Neural progenitor cell (in vitro differentiated cells): ENCODE measurements around the gene REP15. TPM values are rescaled to one million over a fixed set of nuclear protein-coding genes. Genes with fewer than 3 reads are reported as not detected.

Source experiments
- DNase-seq: peaks from one replicate; pipeline ENCODE4 v3.0.0-alpha.2; 2016; ENCODE audit warnings: low spot score
- H2AFZ ChIP-seq: fragments of 200-600 bp; sonication (generic); replicated peaks from 2 replicates; pipeline ENCODE4 v1.6.1; 2016; ENCODE audit warnings: antibody characterized with exemption
- H3F3A ChIP-seq: fragments of 200-600 bp; sonication (generic); 2 replicates; pipeline ENCODE4 v1.6.1; 2016; ENCODE audit warnings: antibody characterized with exemption, low read depth
- H3K27ac ChIP-seq: fragments of 200-600 bp; sonication (generic); 2 replicates; pipeline ENCODE4 v1.5.1; 2016; ENCODE audit warnings: mild to moderate bottlenecking
- H3K27me3 ChIP-seq: fragments of 200-600 bp; sonication (generic); 2 replicates; pipeline ENCODE4 v1.6.1; 2016; ENCODE audit warnings: mild to moderate bottlenecking, moderate library complexity
- H3K36me3 ChIP-seq: fragments of 200-600 bp; sonication (generic); 2 replicates; pipeline ENCODE4 v1.5.1; 2016
- H3K4me1 ChIP-seq: fragments of 200-600 bp; sonication (generic); 2 replicates; pipeline ENCODE4 v1.6.1; 2016; ENCODE audit warnings: mixed run types
- H3K4me2 ChIP-seq: fragments of 200-600 bp; sonication (generic); 2 replicates; pipeline ENCODE4 v1.6.1; 2016
- H3K4me3 ChIP-seq: fragments of 200-600 bp; sonication (generic); 2 replicates; pipeline ENCODE4 v1.5.1; 2016
- H3K79me2 ChIP-seq: fragments of 200-600 bp; sonication (generic); 2 replicates; pipeline ENCODE4 v1.6.1; 2016; ENCODE audit warnings: low read depth
- H3K9ac ChIP-seq: fragments of 200-600 bp; sonication (generic); 2 replicates; pipeline ENCODE4 v1.6.1; 2016
- H3K9me3 ChIP-seq: fragments of 200-600 bp; sonication (generic); 2 replicates; pipeline ENCODE4 v1.5.1; 2016; ENCODE audit warnings: low read depth
- H4K20me1 ChIP-seq: fragments of 200-600 bp; sonication (generic); 2 replicates; pipeline ENCODE4 v1.6.1; 2016; ENCODE audit warnings: low read depth
- H3K27ac Mint-ChIP-seq: 3 replicates; pipeline ENCODE4 v1.8.0; 2021; ENCODE audit warnings: mixed read lengths
- H3K27me3 Mint-ChIP-seq: 2 replicates; pipeline ENCODE4 v1.8.0; 2022; ENCODE audit warnings: low read depth, mild to moderate bottlenecking, inconsistent platforms, moderate library complexity, mixed read lengths; ENCODE audit not compliant: insufficient read depth
- H3K36me3 Mint-ChIP-seq: 3 replicates; pipeline ENCODE4 v1.8.0; 2021; ENCODE audit warnings: mixed read lengths
- H3K4me1 Mint-ChIP-seq: 3 replicates; pipeline ENCODE4 v1.8.0; 2021; ENCODE audit warnings: mixed read lengths
- H3K4me3 Mint-ChIP-seq: 3 replicates; pipeline ENCODE4 v1.8.0; 2021; ENCODE audit warnings: mild to moderate bottlenecking, moderate library complexity, mixed read lengths
- H3K9me3 Mint-ChIP-seq: 3 replicates; pipeline ENCODE4 v1.8.0; 2020; ENCODE audit warnings: mixed read lengths
- EZH2 ChIP-seq: fragments of 200-600 bp; sonication (generic); IDR thresholded peaks from 2 replicates; pipeline ENCODE4 v1.6.1; 2017; ENCODE audit warnings: antibody characterized with exemption, mild to moderate bottlenecking, moderate library complexity
- EZH2phosphoT487 ChIP-seq: fragments of 200-600 bp; sonication (generic); IDR thresholded peaks from 2 replicates; pipeline ENCODE4 v1.6.1; 2017; ENCODE audit warnings: antibody characterized with exemption
- total RNA-seq: library from RNA; depleted of rRNA; stranded (reverse); fragments of >200 nt; gene quantifications from 2 replicates; pipeline ENCODE4 v1.2.3, GENCODE V29; 2015; ENCODE audit warnings: low replicate concordance
- TF ChIP-seq, protein P1 (sequence below): fragments of 200-600 bp; sonication (generic); IDR thresholded peaks from 2 replicates; pipeline ENCODE4 v1.5.1; 2017; ENCODE audit warnings: antibody characterized with exemption, mild to moderate bottlenecking

The REP15 gene
- total RNA-seq, 1 donor from 2014 or later: 0.45 TPM

DNA sequence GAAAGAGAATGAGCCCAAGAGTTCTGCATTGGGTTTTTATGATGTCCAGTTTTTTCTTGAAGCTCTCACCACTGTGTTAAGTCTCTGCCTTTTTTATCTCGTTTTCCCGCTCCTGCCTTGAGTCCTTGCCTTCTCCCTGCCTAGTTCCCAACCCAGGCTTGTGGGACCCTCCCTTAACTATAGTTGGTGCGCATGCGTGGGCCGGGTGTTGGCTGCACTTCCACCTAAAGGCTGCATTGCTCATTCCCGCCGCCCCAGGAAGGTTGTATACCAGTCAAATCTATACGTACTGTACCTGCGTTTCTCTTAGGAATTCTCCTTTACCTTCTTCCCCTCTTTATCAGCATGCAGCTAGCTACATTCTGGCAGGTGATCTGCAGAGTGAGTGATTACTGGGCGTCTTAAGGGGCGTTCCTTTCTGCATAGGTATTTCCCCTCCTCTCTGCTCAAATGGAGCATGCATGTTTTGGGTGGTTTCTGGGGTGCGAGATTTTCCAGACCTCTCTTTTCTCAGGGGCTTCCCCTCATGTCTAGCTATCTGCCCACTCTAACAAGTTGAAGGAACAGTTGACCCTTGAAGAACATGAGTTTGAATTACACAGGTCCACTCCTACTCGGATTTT lies 6.6 kb upstream of the REP15 start:
- no peak overlapping the region for H3K27ac Mint-ChIP-seq
- H3K4me1 Mint-ChIP-seq: no peaks in the 10 kb centered on the region
- Histone ChIP-seq H3K27ac (no peak overlapping the region), H3K4me1 (no peaks in the 10 kb centered on the region), H3K4me2 (no peak overlapping the region), H3F3A (no peaks in the 10 kb centered on the region), H3K4me3 (no peak overlapping the region), H2AFZ (no peak overlapping the region), H3K36me3 (no peaks in the 10 kb centered on the region), H3K27me3 (no peaks in the 10 kb centered on the region), H4K20me1 (no peaks in the 10 kb centered on the region), H3K9me3 (no peaks in the 10 kb centered on the region), H3K9ac (no peak overlapping the region), H3K79me2 (no peaks in the 10 kb centered on the region)
- no peak for TF ChIP-seq EZH2
- TF ChIP-seq EZH2phosphoT487: no peak
- TF ChIP-seq, protein P1, sequence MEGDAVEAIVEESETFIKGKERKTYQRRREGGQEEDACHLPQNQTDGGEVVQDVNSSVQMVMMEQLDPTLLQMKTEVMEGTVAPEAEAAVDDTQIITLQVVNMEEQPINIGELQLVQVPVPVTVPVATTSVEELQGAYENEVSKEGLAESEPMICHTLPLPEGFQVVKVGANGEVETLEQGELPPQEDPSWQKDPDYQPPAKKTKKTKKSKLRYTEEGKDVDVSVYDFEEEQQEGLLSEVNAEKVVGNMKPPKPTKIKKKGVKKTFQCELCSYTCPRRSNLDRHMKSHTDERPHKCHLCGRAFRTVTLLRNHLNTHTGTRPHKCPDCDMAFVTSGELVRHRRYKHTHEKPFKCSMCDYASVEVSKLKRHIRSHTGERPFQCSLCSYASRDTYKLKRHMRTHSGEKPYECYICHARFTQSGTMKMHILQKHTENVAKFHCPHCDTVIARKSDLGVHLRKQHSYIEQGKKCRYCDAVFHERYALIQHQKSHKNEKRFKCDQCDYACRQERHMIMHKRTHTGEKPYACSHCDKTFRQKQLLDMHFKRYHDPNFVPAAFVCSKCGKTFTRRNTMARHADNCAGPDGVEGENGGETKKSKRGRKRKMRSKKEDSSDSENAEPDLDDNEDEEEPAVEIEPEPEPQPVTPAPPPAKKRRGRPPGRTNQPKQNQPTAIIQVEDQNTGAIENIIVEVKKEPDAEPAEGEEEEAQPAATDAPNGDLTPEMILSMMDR: no peak
- no peak for DNase-seq
- no peaks in the 10 kb centered on the region for H3K27me3 Mint-ChIP-seq
- no peak overlapping the region for H3K4me3 Mint-ChIP-seq
- H3K36me3 Mint-ChIP-seq: peaks cover 22% of the 10 kb centered on the region
- no peaks in the 10 kb centered on the region for H3K9me3 Mint-ChIP-seq

DNA sequence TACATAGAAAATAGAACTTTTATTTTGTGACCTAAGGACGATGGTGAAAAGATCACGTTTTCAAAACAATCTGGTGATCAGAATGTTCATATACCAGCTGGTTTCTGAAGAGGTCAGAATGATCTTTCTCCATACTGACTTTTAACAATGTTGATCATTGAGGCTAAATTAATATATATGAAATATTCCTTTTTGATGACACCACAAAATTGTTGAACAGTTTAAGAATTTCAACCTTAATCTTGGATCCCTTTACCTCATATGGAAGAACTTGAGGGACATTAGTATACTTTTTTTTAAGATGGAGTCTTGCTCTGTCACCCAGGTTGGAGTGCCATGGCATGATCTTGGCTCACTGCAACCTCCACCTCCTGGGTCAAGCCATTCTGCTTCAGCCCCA lies 2.8 kb upstream of the REP15 start:
- H3K4me1 Mint-ChIP-seq: no peaks in the 10 kb centered on the region

DNA sequence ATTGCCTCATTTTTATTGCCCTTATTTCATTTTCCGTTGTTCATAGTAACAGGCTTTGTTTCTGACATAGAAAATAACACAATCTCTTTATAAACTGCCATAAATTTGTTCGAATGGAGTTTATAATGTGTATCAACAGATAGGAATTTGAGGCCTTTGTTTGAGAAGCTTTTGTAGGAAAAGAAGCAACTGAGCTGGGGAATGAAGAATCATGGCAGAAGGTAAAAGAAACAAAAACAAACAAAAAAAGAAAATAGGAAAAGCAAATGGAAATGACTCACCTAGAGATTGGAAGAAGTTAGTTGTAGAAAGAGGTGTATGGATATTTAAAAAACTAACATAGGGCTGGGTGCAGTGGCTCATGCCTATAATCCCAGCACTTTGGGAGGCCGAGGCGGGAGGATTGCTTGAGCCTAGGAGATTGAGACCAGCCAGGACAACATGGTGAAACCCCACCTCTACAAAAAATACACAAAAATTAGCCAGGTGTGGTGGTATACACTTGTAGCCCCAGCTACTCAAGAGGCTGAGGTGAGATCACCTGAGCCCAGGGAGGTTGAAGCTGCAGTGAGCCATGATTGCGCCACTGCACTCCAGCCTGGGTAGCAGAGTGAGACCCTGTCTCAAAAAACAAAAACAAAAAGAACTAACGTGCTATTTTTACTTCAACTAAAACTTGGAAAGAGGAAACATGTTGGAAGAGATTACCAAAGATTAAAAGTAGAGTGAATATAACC lies 523 bp upstream of the REP15 start:
- no peaks in the 10 kb centered on the region for H3K9me3 ChIP-seq
- no peaks in the 10 kb centered on the region for H4K20me1 ChIP-seq
- H3K4me1 ChIP-seq: no peaks in the 10 kb centered on the region
- Mint-ChIP-seq H3K36me3 (peaks cover 21% of the 10 kb centered on the region), H3K27ac (no peak overlapping the region), H3K4me3 (no peak overlapping the region), H3K4me1 (no peaks in the 10 kb centered on the region), H3K27me3 (no peaks in the 10 kb centered on the region), H3K9me3 (no peaks in the 10 kb centered on the region)
- H3F3A ChIP-seq: no peaks in the 10 kb centered on the region
- no peak overlapping the region for H3K4me3 ChIP-seq
- H3K4me2 ChIP-seq: no peak overlapping the region
- no peak overlapping the region for H2AFZ ChIP-seq
- no peak overlapping the region for H3K27ac ChIP-seq
- no peaks in the 10 kb centered on the region for H3K79me2 ChIP-seq
- H3K27me3 ChIP-seq: no peaks in the 10 kb centered on the region
- DNase-seq: no peak
- TF ChIP-seq, protein P1: no peak
- no peak for TF ChIP-seq EZH2
- TF ChIP-seq EZH2phosphoT487: no peak
- no peaks in the 10 kb centered on the region for H3K36me3 ChIP-seq
- H3K9ac ChIP-seq: no peak overlapping the region

More for the DNA sequence above, 2.8 kb upstream of the REP15 start:
- TF ChIP-seq EZH2phosphoT487: no peak
- TF ChIP-seq, protein P1: no peak
- TF ChIP-seq EZH2: no peak
- Histone ChIP-seq H4K20me1 (no peaks in the 10 kb centered on the region), H3K9ac (no peak overlapping the region), H3K4me1 (no peaks in the 10 kb centered on the region), H3K9me3 (no peaks in the 10 kb centered on the region), H3K36me3 (no peaks in the 10 kb centered on the region), H2AFZ (no peak overlapping the region), H3K27ac (no peak overlapping the region), H3K79me2 (no peaks in the 10 kb centered on the region), H3K4me3 (no peak overlapping the region), H3K27me3 (no peaks in the 10 kb centered on the region), H3K4me2 (no peak overlapping the region), H3F3A (no peaks in the 10 kb centered on the region)
- no peaks in the 10 kb centered on the region for H3K27me3 Mint-ChIP-seq
- H3K4me3 Mint-ChIP-seq: no peak overlapping the region
- no peak overlapping the region for H3K27ac Mint-ChIP-seq
- no peaks in the 10 kb centered on the region for H3K9me3 Mint-ChIP-seq
- peaks cover 29% of the 10 kb centered on the region for H3K36me3 Mint-ChIP-seq
- DNase-seq: no peak
